HUES48 (cell line): ENCODE measurements around the gene CELF6.

ENCODE experiments used
- H3K27ac ChIP-seq: one replicate; pipeline ENCODE4 v1.7.0; 2013; ENCODE audit warnings: low read depth, low read length, inconsistent platforms
- H3K27me3 ChIP-seq: 2 replicates; pipeline ENCODE4 v1.6.1; 2013; ENCODE audit warnings: mild to moderate bottlenecking, low read length; ENCODE audit not compliant: control insufficient read depth, insufficient read depth
- H3K36me3 ChIP-seq: 2 replicates; pipeline ENCODE4 v1.6.1; 2013; ENCODE audit warnings: low read length; ENCODE audit not compliant: control insufficient read depth, insufficient read depth
- H3K4me1 ChIP-seq: 2 replicates; pipeline ENCODE4 v1.6.1; 2013; ENCODE audit warnings: mild to moderate bottlenecking, low read length; ENCODE audit not compliant: control insufficient read depth, insufficient read depth
- H3K4me3 ChIP-seq: 2 replicates; pipeline ENCODE4 v1.5.1; 2013; ENCODE audit warnings: mild to moderate bottlenecking, low read depth, low read length
- H3K9ac ChIP-seq: 2 replicates; pipeline ENCODE4 v1.6.1; 2013; ENCODE audit warnings: mild to moderate bottlenecking, low read depth, low read length, moderate library complexity
- H3K9me3 ChIP-seq: 2 replicates; pipeline ENCODE4 v1.6.1; 2013; ENCODE audit warnings: low read length; ENCODE audit not compliant: control insufficient read depth, insufficient read depth

CELF6 gene

DNA sequence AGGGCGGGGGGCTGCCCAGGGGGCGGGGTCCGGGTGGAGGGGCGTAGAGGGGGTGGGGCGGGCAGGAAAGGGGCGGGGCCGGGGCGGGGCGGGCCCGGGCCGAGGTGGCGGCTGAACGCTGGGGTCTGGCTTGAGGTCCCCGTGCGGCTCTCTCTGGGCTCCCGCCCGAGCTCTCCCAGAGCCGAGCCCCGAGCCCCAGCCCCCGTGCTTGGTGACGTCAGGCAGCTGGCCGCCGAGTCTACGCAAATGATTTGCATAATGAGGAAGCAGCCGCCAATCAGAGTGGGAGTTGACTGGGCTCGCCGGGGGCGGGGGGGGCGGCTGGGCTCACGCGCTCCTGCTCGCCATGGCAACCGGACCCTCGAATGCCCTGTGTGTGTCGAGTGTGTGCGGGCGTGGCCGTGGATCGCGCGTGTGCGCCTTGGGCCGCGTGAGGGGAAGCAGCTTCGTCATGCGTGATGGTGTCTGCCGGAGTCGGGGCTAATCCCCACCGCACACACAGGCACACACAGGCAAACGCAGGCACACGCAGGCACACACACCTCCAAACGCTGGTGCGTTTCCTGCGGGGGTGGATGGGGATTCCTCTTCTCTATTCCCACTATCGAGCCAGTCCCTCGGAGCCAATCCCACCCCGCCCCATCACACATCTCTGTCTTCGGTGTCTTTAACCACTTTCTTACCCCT lies at the start of gene CELF6:
Gene CELF6, minus strand, starts transcription at position 173 of the 687 bp plus-strand sequence. CDS start 283 bp downstream, outside the sequence.
- Histone ChIP-seq H3K27ac (peak within 1 kb of the TSS; percentile 50), H3K4me3 (peak within 1 kb of the TSS; percentile 76), H3K27me3 (peaks cover 44% of the 10 kb centered on the region), H3K9ac (peak within 1 kb of the TSS; percentile 21; the same call in 1 of the 2 replicates), H3K4me1 (no peaks in the 10 kb centered on the region), H3K36me3 (no peaks in the 10 kb centered on the region), H3K9me3 (no peaks in the 10 kb centered on the region)

- Histone ChIP-seq H3K27ac (no peak overlapping the region), H3K4me3 (no peak overlapping the region), H3K4me1 (no peaks in the 10 kb centered on the region), H3K36me3 (peaks cover 5% of the 10 kb centered on the region), H3K9ac (no peak overlapping the region), H3K9me3 (no peaks in the 10 kb centered on the region), H3K27me3 (no peaks in the 10 kb centered on the region)
Measured at GRCh38 chr15:72368899-72369298, 48.9 kb upstream of the CELF6 start.

- peaks cover 5% of the 10 kb centered on the region for H3K36me3 ChIP-seq
- H3K9ac ChIP-seq: no peak overlapping the region
- no peaks in the 10 kb centered on the region for H3K9me3 ChIP-seq
- H3K4me1 ChIP-seq: no peaks in the 10 kb centered on the region
- no peak overlapping the region for H3K4me3 ChIP-seq
- no peak overlapping the region for H3K27ac ChIP-seq
- no peaks in the 10 kb centered on the region for H3K27me3 ChIP-seq
Measured at GRCh38 chr15:72368325-72368724, 48.4 kb upstream of the CELF6 start.

- H3K9ac ChIP-seq: no peak overlapping the region
- H3K4me1 ChIP-seq: no peaks in the 10 kb centered on the region
- no peaks in the 10 kb centered on the region for H3K27me3 ChIP-seq
- peaks cover 5% of the 10 kb centered on the region for H3K36me3 ChIP-seq
- no peaks in the 10 kb centered on the region for H3K9me3 ChIP-seq
- H3K4me3 ChIP-seq: no peak overlapping the region
- no peak overlapping the region for H3K27ac ChIP-seq
Measured at GRCh38 chr15:72365844-72366243, 45.9 kb upstream of the CELF6 start.

- H3K27ac ChIP-seq: no peak overlapping the region
- H3K36me3 ChIP-seq: peaks cover 6% of the 10 kb centered on the region
- no peak overlapping the region for H3K9ac ChIP-seq
- no peaks in the 10 kb centered on the region for H3K9me3 ChIP-seq
- no peaks in the 10 kb centered on the region for H3K27me3 ChIP-seq
- H3K4me1 ChIP-seq: no peaks in the 10 kb centered on the region
- H3K4me3 ChIP-seq: no peak overlapping the region
Measured at GRCh38 chr15:72361176-72361575, 41.2 kb upstream of the CELF6 start.

- H3K4me3 ChIP-seq: no peak overlapping the region
- no peak overlapping the region for H3K27ac ChIP-seq
Measured at GRCh38 chr15:72358650-72359171, 38.8 kb upstream of the CELF6 start.

GRCh38 chr15:72358121-72358520 lies 38.2 kb upstream of the CELF6 start:
- no peaks in the 10 kb centered on the region for H3K9me3 ChIP-seq
- H3K4me1 ChIP-seq: no peaks in the 10 kb centered on the region
- no peak overlapping the region for H3K4me3 ChIP-seq
- H3K27ac ChIP-seq: no peak overlapping the region
- H3K27me3 ChIP-seq: no peaks in the 10 kb centered on the region
- no peak overlapping the region for H3K9ac ChIP-seq
- peaks cover 35% of the 10 kb centered on the region for H3K36me3 ChIP-seq

More at GRCh38 chr15:72358650-72359171, 38.8 kb upstream of the CELF6 start:
- H3K36me3 ChIP-seq: peaks cover 29% of the 10 kb centered on the region
- H3K9ac ChIP-seq: no peak overlapping the region
- no peaks in the 10 kb centered on the region for H3K4me1 ChIP-seq
- H3K9me3 ChIP-seq: no peaks in the 10 kb centered on the region
- H3K27me3 ChIP-seq: no peaks in the 10 kb centered on the region

- H3K27ac ChIP-seq: no peak overlapping the region
- no peaks in the 10 kb centered on the region for H3K4me1 ChIP-seq
- no peaks in the 10 kb centered on the region for H3K27me3 ChIP-seq
- H3K36me3 ChIP-seq: peaks cover 61% of the 10 kb centered on the region
- H3K9me3 ChIP-seq: no peaks in the 10 kb centered on the region
- no peak overlapping the region for H3K4me3 ChIP-seq
- no peak overlapping the region for H3K9ac ChIP-seq
Measured at GRCh38 chr15:72354496-72354895, 34.5 kb upstream of the CELF6 start.

GRCh38 chr15:72353266-72353665 lies 33.3 kb upstream of the CELF6 start:
- no peak overlapping the region for H3K9ac ChIP-seq
- no peak overlapping the region for H3K4me3 ChIP-seq
- H3K4me1 ChIP-seq: no peaks in the 10 kb centered on the region
- no peaks in the 10 kb centered on the region for H3K9me3 ChIP-seq
- H3K36me3 ChIP-seq: peaks cover 73% of the 10 kb centered on the region
- H3K27me3 ChIP-seq: no peaks in the 10 kb centered on the region
- no peak overlapping the region for H3K27ac ChIP-seq

- Histone ChIP-seq H3K36me3 (peaks cover 64% of the 10 kb centered on the region), H3K9me3 (no peaks in the 10 kb centered on the region), H3K27ac (no peak overlapping the region), H3K9ac (no peak overlapping the region), H3K4me1 (peaks cover 6% of the 10 kb centered on the region), H3K27me3 (no peaks in the 10 kb centered on the region), H3K4me3 (no peak overlapping the region)
Measured at GRCh38 chr15:72345806-72346205, 25.8 kb upstream of the CELF6 start.

GRCh38 chr15:72345280-72345679 lies 25.3 kb upstream of the CELF6 start:
- Histone ChIP-seq H3K9me3 (no peaks in the 10 kb centered on the region), H3K4me1 (peaks cover 6% of the 10 kb centered on the region), H3K4me3 (no peak overlapping the region), H3K9ac (no peak overlapping the region), H3K27ac (no peak overlapping the region), H3K27me3 (no peaks in the 10 kb centered on the region), H3K36me3 (peaks cover 58% of the 10 kb centered on the region)
